ENCODE measurements around the gene FOXA1. TPM values are rescaled to one million over a fixed set of nuclear protein-coding genes. Genes with fewer than 3 reads are reported as not detected.
"Not testable (repeated sequence)": the region's sequence is repeated elsewhere in the genome, so short reads cannot be mapped to it uniquely, and the experiment has no call there.

Gene FOXA1
- total RNA-seq, 4 donors from 2014 or later, result 27.7 to 34.4 (median 29.1) TPM

GRCh38 chr14:37558740-37559139 is 36.3 kb downstream of the FOXA1 start:
- TF ChIP-seq POLR2A (IDR thresholded peaks at IDR 0.05) (no peak), CTCF (IDR thresholded peaks at IDR 0.05) (no peak)
- H3K36me3 ChIP-seq, result no peaks in the 10 kb centered on the region
- H3K4me3 ChIP-seq, result no peak overlapping the region
- H3K27ac ChIP-seq, result no peak overlapping the region
- 87 to 95% methylated on average over 4 of the region's 4 CpGs for WGBS, 2 donors
- DNase-seq, result no peak
- H3K27me3 ChIP-seq, result no peaks in the 10 kb centered on the region
- intact Hi-C loops (cut with DNase I), result no loop called here
- H3K4me1 ChIP-seq, result peaks cover 0 to 10% (median 0%) of the 10 kb centered on the region in 3 donors
- H3K9me3 ChIP-seq, result no peaks in the 10 kb centered on the region

DNA sequence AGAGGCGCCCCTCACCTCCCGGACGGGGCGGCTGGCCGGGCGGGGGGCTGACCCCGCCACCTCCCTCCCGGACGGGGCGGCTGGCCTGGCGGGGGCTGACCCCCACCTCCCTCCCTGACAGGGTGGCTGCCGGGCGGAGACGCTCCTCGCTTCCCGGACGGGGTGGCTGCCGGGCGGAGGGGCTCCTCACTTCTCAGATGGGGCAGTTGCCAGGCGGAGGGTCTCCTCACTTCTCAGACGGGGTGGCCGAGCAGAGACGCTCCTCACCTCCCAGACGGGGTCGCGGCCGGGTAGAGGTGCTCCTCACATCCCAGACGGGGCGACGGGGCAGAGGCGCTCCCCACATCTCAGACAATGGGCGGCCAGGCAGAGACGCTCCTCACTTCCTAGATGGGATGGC is 39.5 kb downstream of the FOXA1 start:
- no CpG with 5 or more reads among the region's 33 CpGs for WGBS, 2 donors
- H3K27ac ChIP-seq; intact Hi-C loops (cut with DNase I); H3K36me3 ChIP-seq; H3K9me3 ChIP-seq; DNase-seq; H3K27me3 ChIP-seq; H3K4me3 ChIP-seq: not testable (repeated sequence)
- peaks cover 0 to 10% (median 0%) of the 10 kb centered on the region in 3 donors for H3K4me1 ChIP-seq

- no peak for DNase-seq
- Histone ChIP-seq H3K4me1 (peaks cover 0 to 1% (median 0%) of the 10 kb centered on the region in 3 donors), H3K27ac (no peak overlapping the region), H3K4me3 (no peak overlapping the region), H3K27me3 (no peaks in the 10 kb centered on the region), H3K9me3 (peaks cover 0 to 4% (median 0%) of the 10 kb centered on the region in 3 donors), H3K36me3 (no peaks in the 10 kb centered on the region)
- 88 to 100% methylated on average over 1 of the region's 1 CpG for WGBS, 2 donors
- TF ChIP-seq CTCF (IDR thresholded peaks at IDR 0.05) (no peak), POLR2A (IDR thresholded peaks at IDR 0.05) (no peak)
- intact Hi-C loops (cut with DNase I), result no loop called here
Observed at GRCh38 chr14:37553935-37554550, 41.0 kb downstream of the FOXA1 start.

GRCh38 chr14:37551119-37551518 is 43.9 kb downstream of the FOXA1 start:
- no peak for DNase-seq
- intact Hi-C loops (cut with DNase I), result no loop called here
- no peak overlapping the region for H3K27ac ChIP-seq
- no peak for TF ChIP-seq POLR2A (IDR thresholded peaks at IDR 0.05)
- no peak for TF ChIP-seq CTCF (IDR thresholded peaks at IDR 0.05)
- 62 to 78% methylated on average over 1 of the region's 1 CpG for WGBS, 2 donors
- no peak overlapping the region for H3K4me3 ChIP-seq
- H3K27me3 ChIP-seq, result no peaks in the 10 kb centered on the region
- no peaks in the 10 kb centered on the region for H3K4me1 ChIP-seq
- H3K9me3 ChIP-seq, result peaks cover 0 to 4% (median 0%) of the 10 kb centered on the region in 3 donors
- H3K36me3 ChIP-seq, result no peaks in the 10 kb centered on the region

DNA sequence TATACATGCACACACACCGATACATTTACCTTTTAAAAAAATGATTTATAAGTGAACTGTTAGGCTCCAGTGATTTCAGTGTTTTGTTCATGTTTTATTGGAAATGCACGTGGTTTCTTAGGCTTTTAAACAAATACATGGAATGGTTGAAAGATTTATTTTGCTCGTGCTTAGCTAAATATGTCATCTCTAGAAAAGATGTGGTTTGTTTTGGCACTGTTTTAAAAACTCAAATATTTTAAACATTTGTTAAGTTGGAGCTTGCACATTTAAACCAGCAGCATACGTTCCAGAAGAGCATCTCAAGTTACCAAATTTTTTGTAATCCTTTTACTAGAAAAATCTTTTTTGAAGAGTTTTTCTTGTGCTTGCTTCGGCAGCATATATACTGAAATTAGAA is 44.5 kb downstream of the FOXA1 start:
- H3K27me3 ChIP-seq, result no peaks in the 10 kb centered on the region
- DNase-seq, result no peak
- TF ChIP-seq CTCF (IDR thresholded peaks at IDR 0.05), result no peak
- TF ChIP-seq POLR2A (IDR thresholded peaks at IDR 0.05), result no peak
- H3K27ac ChIP-seq, result no peak overlapping the region
- H3K36me3 ChIP-seq, result no peaks in the 10 kb centered on the region
- no peak overlapping the region for H3K4me3 ChIP-seq
- peaks cover 0 to 4% (median 0%) of the 10 kb centered on the region in 3 donors for H3K9me3 ChIP-seq
- H3K4me1 ChIP-seq, result no peaks in the 10 kb centered on the region
- 25 to 31% methylated on average over 5 of the region's 5 CpGs for WGBS, 2 donors
- intact Hi-C loops (cut with DNase I), result no loop called here
